GM12878 (cell line): Measurements from ENCODE around the gene EHD1. TPM values are rescaled to one million over a fixed set of nuclear protein-coding genes. Genes with fewer than 3 reads are reported as not detected.

Source experiments
- ATAC-seq: fragments of 200-7000 bp; cut with Tn5 transposase; 3 replicates; pipeline ENCODE4 v1.9.1; 2020; ENCODE audit warnings: mild to moderate bottlenecking, moderate library complexity
- BruUV-seq: library from RNA; stranded (reverse); fragments of 400-500 nt; replicated peaks from 2 replicates; lab custom pipeline; 2021; lab: Mats Ljungman, UMichigan
- CTCF ChIA-PET: fragments of 300-600 bp; sonication (Branson Sonifier 250); formaldehyde crosslinking; extraction: SDS; loops from one replicate; lab custom pipeline; 2021; ENCODE audit warnings: inconsistent platforms; lab: Yijun Ruan, JAX
- POLR2A ChIA-PET: fragments of 350-600 bp; formaldehyde crosslinking; extraction: SDS; loops from one replicate; lab custom pipeline; 2021; ENCODE audit warnings: inconsistent platforms; lab: Charles Lee
- RAD21 ChIA-PET: fragments of 300-600 bp; sonication (Branson Sonifier 250); formaldehyde crosslinking; loops from one replicate; lab custom pipeline; 2023; ENCODE audit warnings: antibody characterized with exemption; ENCODE audit not compliant: unreplicated experiment; lab: Charles Lee
- SMC1A ChIA-PET: fragments of 300-600 bp; sonication (Branson Sonifier 250); formaldehyde crosslinking; loops from one replicate; lab custom pipeline; 2023; ENCODE audit not compliant: unreplicated experiment, uncharacterized antibody; lab: Charles Lee
- DNase-seq: peaks from one replicate; pipeline ENCODE4 v3.0.0-alpha.2; 2011; ENCODE audit warnings: low read depth, low spot score
- FAIRE-seq: peaks from 3 replicates; lab custom pipeline; 2011; peaks lifted over from hg19 to GRCh38; lab: Jason Lieb, UNC
- H2AFZ ChIP-seq: 2 replicates; pipeline ENCODE4 v1.6.0; 2011; ENCODE audit warnings: low read depth, low read length, control low read depth; ENCODE audit not compliant: control insufficient read depth
- H3K27ac ChIP-seq: 2 replicates; pipeline ENCODE4 v1.5.1; 2011; ENCODE audit warnings: control low read depth; ENCODE audit not compliant: control insufficient read depth, insufficient read depth
- H3K27me3 ChIP-seq, 2 experiments: replicated peaks in 1 of 2; 2 replicates each; pipeline versions ENCODE4 v1.6.0 to v1.6.1; 2011; ENCODE audit warnings: low read length in 1 of 2; ENCODE audit not compliant: control insufficient read depth in 2 of 2, insufficient read depth in 2 of 2
- H3K36me3 ChIP-seq, 2 experiments: 2 replicates each; pipeline ENCODE4 v1.5.1; 2011; ENCODE audit warnings: low read length in 1 of 2; ENCODE audit not compliant: control insufficient read depth in 2 of 2, insufficient read depth in 2 of 2
- H3K4me1 ChIP-seq: 2 replicates; pipeline ENCODE4 v1.6.1; 2011; ENCODE audit warnings: mild to moderate bottlenecking, low read length, moderate library complexity, mixed read lengths; ENCODE audit not compliant: control insufficient read depth, insufficient read depth
- H3K4me2 ChIP-seq: 2 replicates; pipeline ENCODE4 v1.6.0; 2011; ENCODE audit warnings: control low read depth; ENCODE audit not compliant: control insufficient read depth, insufficient read depth
- H3K4me3 ChIP-seq: fragments of 200-600 bp; sonication (generic); 2 replicates; pipeline ENCODE4 v1.5.1; 2016
- H3K79me2 ChIP-seq: 2 replicates; pipeline ENCODE4 v1.6.0; 2011; ENCODE audit warnings: low read length; ENCODE audit not compliant: control insufficient read depth, insufficient read depth
- H3K9ac ChIP-seq: 2 replicates; pipeline ENCODE4 v1.8.0; 2011; ENCODE audit warnings: low read length, control low read depth, mixed read lengths; ENCODE audit not compliant: control insufficient read depth, insufficient read depth
- H3K9me3 ChIP-seq: replicated peaks from 3 replicates; pipeline ENCODE4 v1.5.1; 2011; ENCODE audit warnings: mild to moderate bottlenecking, low read length; ENCODE audit not compliant: control insufficient read depth, insufficient read depth
- H4K20me1 ChIP-seq: 2 replicates; pipeline ENCODE4 v1.6.0; 2011; ENCODE audit not compliant: control insufficient read depth, insufficient read depth
- ATF2 ChIP-seq: IDR thresholded peaks from 2 replicates; pipeline ENCODE4 v1.6.1; 2012; ENCODE audit warnings: low read length, inconsistent platforms
- BMI1 ChIP-seq: fragments of 450-650 bp; IDR thresholded peaks from 2 replicates; pipeline ENCODE4 v1.6.1; 2016; ENCODE audit warnings: mild to moderate bottlenecking, moderate library complexity, borderline replicate concordance
- CHD4 ChIP-seq: fragments of 200-600 bp; sonication (generic); IDR thresholded peaks from 2 replicates; pipeline ENCODE4 v1.6.1; 2016; ENCODE audit warnings: mild to moderate bottlenecking
- DPF2 ChIP-seq: fragments of 450-650 bp; IDR thresholded peaks from 2 replicates; pipeline ENCODE4 v1.6.1; 2017; ENCODE audit warnings: mild to moderate bottlenecking
- HDAC6 ChIP-seq: fragments of 200-600 bp; sonication (generic); IDR thresholded peaks from one replicate; pipeline ENCODE4 v1.8.0; 2017; ENCODE audit warnings: antibody characterized with exemption; ENCODE audit not compliant: unreplicated experiment
- MAX ChIP-seq: IDR thresholded peaks from 2 replicates; pipeline ENCODE4 v1.6.1; 2012; ENCODE audit warnings: low read depth, low read length, improper control_type of control experiment
- NR2F1 ChIP-seq: fragments of 450-650 bp; conservative IDR thresholded peaks from 2 replicates; pipeline ENCODE4 v1.6.1; 2017; ENCODE audit warnings: mild to moderate bottlenecking
- PAX5 ChIP-seq: IDR thresholded peaks from 2 replicates; pipeline ENCODE4 v1.6.1; 2011; ENCODE audit warnings: low read depth, low read length, borderline replicate concordance
- STAT1 ChIP-seq: fragments of 450-650 bp; conservative IDR thresholded peaks from 2 replicates; pipeline ENCODE4 v1.6.1; 2014; ENCODE audit warnings: antibody characterized with exemption, mild to moderate bottlenecking
- YY1 ChIP-seq: IDR thresholded peaks from 2 replicates; pipeline ENCODE4 v1.6.1; 2011; ENCODE audit warnings: low read depth, mild to moderate bottlenecking, low read length
- ZBED1 ChIP-seq: IDR thresholded peaks from 2 replicates; pipeline ENCODE4 v1.6.1; 2016; ENCODE audit warnings: borderline replicate concordance
- ZBTB33 ChIP-seq: fragments of 450-650 bp; IDR thresholded peaks from 2 replicates; pipeline ENCODE4 v1.6.1; 2017; ENCODE audit warnings: mild to moderate bottlenecking
- ZBTB4 ChIP-seq: fragments of 450-650 bp; formaldehyde crosslinking; IDR thresholded peaks from 2 replicates; pipeline ENCODE4 v1.4.0; 2022; ENCODE audit warnings: mild to moderate bottlenecking, moderate library complexity
- WGBS: methylation state at CpG from one replicate; pipeline ENCODE4 v1.1.6; 2016; ENCODE audit warnings: low lambda C conversion rate; ENCODE audit not compliant: insufficient replicate concordance, insufficient coverage; ENCODE audit errors: missing lambda C conversion rate; 5-methylcytosine and 5-hydroxymethylcytosine counted together
- in situ Hi-C: fragments of 300-500 bp; cut with MboI; formaldehyde crosslinking; loops from 9 replicates; pipeline ENCODE4 v1.14.3; 2018; ENCODE audit warnings: mixed read lengths
- intact Hi-C: fragments of 100-400 bp; cut with micrococcal nuclease; formaldehyde crosslinking; loops from one replicate; pipeline ENCODE4 v1.14.2; 2022; ENCODE audit not compliant: unreplicated experiment
- polyA plus RNA-seq, 11 experiments: library from polyadenylated mRNA; depleted of rRNA in 4 of 11; unstranded in 6 of 11; stranded (reverse) in 5 of 11; fragments of >200 nt; fragmentation: Nextera tagmentation in 4 of 11; fragmentation: Illumina TruSeq in 1 of 11; extraction: Ambion mirVana in 4 of 11; extraction: Trizol in 1 of 11; gene quantifications; 1 replicate in 1 of 11; 2 replicates in 10 of 11; pipeline versions ENCODE4 v1.2.1 to v1.2.3, GENCODE V29; 2011 to 2016; ENCODE audit warnings: inconsistent platforms in 2 of 11, missing spikeins in 2 of 11, low read depth in 1 of 11
- total RNA-seq, 4 experiments: library from RNA; depleted of rRNA in 3 of 4; stranded (reverse); fragments of >200 nt in 3 of 4; fragmentation: Illumina TruSeq in 1 of 4; extraction: Trizol in 1 of 4; gene quantifications; 2 replicates each; pipeline versions ENCODE4 v1.2.1 to v1.2.3, GENCODE V29; 2013 to 2021

EHD1 gene
- total and polyA plus RNA-seq, 10 of the 15 experiments (the other 5 are each of a cell fraction or from before 2014, with no cell fraction given) = 1.0 to 165 (median 66.5) TPM

GRCh38 chr11:64909653-64910343, 31.4 kb upstream of the EHD1 start:
- WGBS = 92% methylated on average over 37 of the region's 39 CpGs
- Histone ChIP-seq H3K27me3 (no peaks in the 10 kb centered on the region), H3K4me1 (no peaks in the 10 kb centered on the region), H3K36me3 (peaks cover 0 to 7% of the 10 kb centered on the region in 2 experiments; a peak in 3 of 4 replicates), H3K9me3 (no peaks in the 10 kb centered on the region), H3K27ac (no peak overlapping the region), H4K20me1 (no peaks in the 10 kb centered on the region), H3K4me2 (no peak overlapping the region), H2AFZ (no peak overlapping the region), H3K4me3 (no peak overlapping the region), H3K79me2 (no peaks in the 10 kb centered on the region), H3K9ac (no peak overlapping the region)
- FAIRE-seq = no peak
- RAD21 ChIA-PET = no interaction called here
- TF ChIP-seq NR2F1 = no peak
- no peak for TF ChIP-seq ZBTB33
- no peak for TF ChIP-seq CHD4
- no peak for TF ChIP-seq HDAC6
- no peak for TF ChIP-seq PAX5
- TF ChIP-seq BMI1 = no peak
- TF ChIP-seq ATF2 = no peak
- no peak for TF ChIP-seq ZBTB4 (CRISPR knock-in tag)
- TF ChIP-seq ZBED1 = no peak
- TF ChIP-seq DPF2 = no peak
- TF ChIP-seq MAX = no peak
- TF ChIP-seq STAT1 = no peak
- TF ChIP-seq YY1 = no peak
- in situ Hi-C loops (no loop called here), intact Hi-C loops (no loop called here)
- ATAC-seq = no peak
- no TSS peak for BruUV-seq
- CTCF ChIA-PET = no interaction called here
- DNase-seq = no peak
- SMC1A ChIA-PET = no interaction called here
- POLR2A ChIA-PET = no interaction called here
